HCT116 (cell line): Measurements from ENCODE around the gene UBXN2A. TPM values are rescaled to one million over a fixed set of nuclear protein-coding genes. Genes with fewer than 3 reads are reported as not detected.

ENCODE experiments used
- ATAC-seq: fragments of 200-7000 bp; cut with Tn5 transposase; 2 replicates; pipeline ENCODE4 v1.9.1; 2020; ENCODE audit warnings: mild to moderate bottlenecking, moderate library complexity
- BruUV-seq: library from RNA; stranded (reverse); fragments of 400-500 nt; replicated peaks from 2 replicates; lab custom pipeline; 2021; lab: Mats Ljungman, UMichigan
- CTCF ChIA-PET: fragments of 300-600 bp; sonication (Branson Sonifier 250); formaldehyde crosslinking; loops from one replicate; lab custom pipeline; 2021; ENCODE audit warnings: antibody characterized with exemption; lab: Charles Lee
- POLR2A ChIA-PET: fragments of 300-600, 350-600 bp; sonication (Branson Sonifier 250); formaldehyde crosslinking; loops from one replicate; lab custom pipeline; 2021; ENCODE audit warnings: antibody characterized with exemption; lab: Charles Lee
- RAD21 ChIA-PET, 2 experiments: fragments of 300-600 bp; sonication (Branson Sonifier 250); formaldehyde crosslinking; loops; one replicate each; lab custom pipeline; 2023; ENCODE audit warnings: low total read pairs in 2 of 2; ENCODE audit not compliant: uncharacterized antibody in 2 of 2, unreplicated experiment in 2 of 2, low non-redundant PET in 1 of 2; lab: Charles Lee
- DNase-seq: peaks from one replicate; pipeline ENCODE4 v3.0.0-alpha.2; 2010; ENCODE audit warnings: low read depth, low spot score
- H2AFZ ChIP-seq: fragments of 200-600 bp; shearing (Covaris generic), sonication (generic); 2 replicates; pipeline ENCODE4 v1.6.1; 2017; ENCODE audit warnings: low read depth, mixed run types, mixed read lengths, antibody characterized with exemption, low read length; ENCODE audit not compliant: poor library complexity, severe bottlenecking
- H3K27ac ChIP-seq: 2 replicates; pipeline ENCODE4 v1.5.1; 2012; ENCODE audit warnings: low read depth, low read length
- H3K27me3 ChIP-seq: fragments of 200-600 bp; sonication (generic); 2 replicates; pipeline ENCODE4 v1.6.1; 2016; ENCODE audit warnings: mixed run types, low read length, mixed read lengths; ENCODE audit not compliant: insufficient read depth
- H3K36me3 ChIP-seq, 2 experiments: fragments of 200-500 bp in 1 of 2; fragments of 200-600 bp in 1 of 2; sonication (Bioruptor generic) in 1 of 2; sonication (generic) in 1 of 2; 2 replicates each; pipeline versions ENCODE4 v1.5.1 to v1.6.1; 2014 to 2016; ENCODE audit warnings: low read length in 2 of 2, inconsistent platforms in 1 of 2, mixed read lengths in 1 of 2, mixed run types in 1 of 2; ENCODE audit not compliant: insufficient read depth in 2 of 2, control insufficient read depth in 1 of 2
- H3K4me1 ChIP-seq, 2 experiments: fragments of 200-600 bp in 1 of 2; sonication (generic) in 1 of 2; 2 replicates each; pipeline versions ENCODE4 v1.5.1 to v1.6.1; 2012 to 2017; ENCODE audit warnings: low read length in 2 of 2, inconsistent platforms in 1 of 2, mild to moderate bottlenecking in 1 of 2, mixed read lengths in 1 of 2, mixed run types in 1 of 2, moderate library complexity in 1 of 2; ENCODE audit not compliant: insufficient read depth in 2 of 2, control insufficient read depth in 1 of 2
- H3K4me2 ChIP-seq: fragments of 200-600 bp; sonication (generic); 2 replicates; pipeline ENCODE4 v1.6.1; 2017; ENCODE audit warnings: mixed run types, low read length, mixed read lengths
- H3K4me3 ChIP-seq, 2 experiments: fragments of 200-600 bp in 1 of 2; sonication (generic) in 1 of 2; replicated peaks in 1 of 2; 2 replicates each; pipeline ENCODE4 v1.5.1; 2011 to 2016; ENCODE audit warnings: low read length in 2 of 2, control low read depth in 1 of 2, low read depth in 1 of 2, mild to moderate bottlenecking in 1 of 2, mixed read lengths in 1 of 2, mixed run types in 1 of 2
- H3K79me2 ChIP-seq: fragments of 200-600 bp; sonication (generic); 2 replicates; pipeline ENCODE4 v1.6.1; 2017; ENCODE audit warnings: mild to moderate bottlenecking, mixed run types, low read length, moderate library complexity, mixed read lengths; ENCODE audit not compliant: insufficient read depth
- H3K9ac ChIP-seq: fragments of 200-600 bp; sonication (generic); 2 replicates; pipeline ENCODE4 v1.6.1; 2016; ENCODE audit warnings: low read length, mixed read lengths
- H3K9me2 ChIP-seq: fragments of 200-600 bp; sonication (generic), shearing (Covaris generic); 2 replicates; pipeline ENCODE4 v1.6.1; 2017; ENCODE audit warnings: mixed run types, mild to moderate bottlenecking, moderate library complexity; ENCODE audit not compliant: insufficient read depth
- H3K9me3 ChIP-seq, 2 experiments: fragments of 200-500 bp in 1 of 2; fragments of 200-600 bp in 1 of 2; sonication (Bioruptor generic) in 1 of 2; sonication (generic) in 1 of 2; 2 replicates each; pipeline ENCODE4 v1.6.1; 2014 to 2017; ENCODE audit warnings: low read length in 2 of 2, mixed read lengths in 2 of 2, inconsistent platforms in 1 of 2, low read depth in 1 of 2, mild to moderate bottlenecking in 1 of 2, mixed run types in 1 of 2, moderate library complexity in 1 of 2; ENCODE audit not compliant: control insufficient read depth in 1 of 2, insufficient read depth in 1 of 2
- H4K20me1 ChIP-seq: fragments of 200-600 bp; sonication (generic), shearing (Covaris generic); 2 replicates; pipeline ENCODE4 v1.6.1; 2017; ENCODE audit warnings: mixed run types, mild to moderate bottlenecking, moderate library complexity; ENCODE audit not compliant: insufficient read depth
- CBX3 ChIP-seq: IDR thresholded peaks from 2 replicates; pipeline ENCODE4 v1.6.1; 2012; ENCODE audit warnings: low read depth
- CEBPB ChIP-seq: IDR thresholded peaks from 2 replicates; pipeline ENCODE4 v1.6.1; 2012; ENCODE audit warnings: low read depth
- EGR1 ChIP-seq: IDR thresholded peaks from 2 replicates; pipeline ENCODE4 v1.6.1; 2012; ENCODE audit warnings: low read depth
- EZH2 ChIP-seq: fragments of 200-600 bp; sonication (generic); IDR thresholded peaks from 2 replicates; pipeline ENCODE4 v1.6.1; 2017; ENCODE audit warnings: antibody characterized with exemption, mixed run types
- EZH2phosphoT487 ChIP-seq: fragments of 200-600 bp; IDR thresholded peaks from 2 replicates; pipeline ENCODE4 v1.6.1; 2018; ENCODE audit warnings: antibody characterized with exemption, borderline replicate concordance
- FOSL1 ChIP-seq: IDR thresholded peaks from 2 replicates; pipeline ENCODE4 v1.6.1; 2012; ENCODE audit warnings: low read depth
- JUND ChIP-seq: IDR thresholded peaks from 2 replicates; pipeline ENCODE4 v1.6.1; 2012
- POLR2A ChIP-seq: IDR thresholded peaks from 2 replicates; pipeline ENCODE4 v1.7.0; 2011; ENCODE audit warnings: borderline replicate concordance; ENCODE audit not compliant: insufficient read depth, insufficient read length; ENCODE audit errors: extremely low read depth
- RAD21 ChIP-seq: IDR thresholded peaks from 2 replicates; pipeline ENCODE4 v1.6.1; 2012; ENCODE audit warnings: low read depth, mild to moderate bottlenecking
- SIN3A ChIP-seq: IDR thresholded peaks from 2 replicates; pipeline ENCODE4 v1.6.1; 2012; ENCODE audit warnings: low read depth
- SP1 ChIP-seq: IDR thresholded peaks from 2 replicates; pipeline ENCODE4 v1.6.1; 2012; ENCODE audit warnings: low read depth
- SRF ChIP-seq: IDR thresholded peaks from 2 replicates; pipeline ENCODE4 v1.6.1; 2012; ENCODE audit warnings: low read depth
- YY1 ChIP-seq: IDR thresholded peaks from 2 replicates; pipeline ENCODE4 v1.6.1; 2011; ENCODE audit warnings: low read length, low read depth, moderate library complexity, mild to moderate bottlenecking; ENCODE audit not compliant: insufficient replicate concordance; ENCODE audit errors: extremely low read depth
- ZFX ChIP-seq: fragments of 450-650 bp; IDR thresholded peaks from 2 replicates; pipeline ENCODE4 v1.6.1; 2017
- ZNF274 ChIP-seq: fragments of 200-500 bp; sonication (Bioruptor generic); IDR thresholded peaks from 2 replicates; pipeline ENCODE4 v1.6.1; 2014; ENCODE audit warnings: mild to moderate bottlenecking, low read depth, low read length, inconsistent platforms
- intact Hi-C: fragments of 100-400 bp; cut with micrococcal nuclease; formaldehyde crosslinking; loops from 2 replicates; pipeline ENCODE4 v1.10.0; 2022
- total RNA-seq: library from RNA; stranded (reverse); gene quantifications from one replicate; pipeline ENCODE4 v1.2.1, GENCODE V29; 2021; ENCODE audit not compliant: unreplicated experiment
- TF ChIP-seq, protein P1 (sequence below): IDR thresholded peaks from 2 replicates; pipeline ENCODE4 v1.6.1; 2011; ENCODE audit warnings: mild to moderate bottlenecking, low read length, moderate library complexity; ENCODE audit not compliant: insufficient replicate concordance; ENCODE audit errors: extremely low read depth
- TF ChIP-seq, protein P2 (sequence below): IDR thresholded peaks from 2 replicates; pipeline ENCODE4 v1.6.1; 2012; ENCODE audit warnings: low read depth
- TF ChIP-seq, protein P3 (sequence below): IDR thresholded peaks from 2 replicates; pipeline ENCODE4 v1.6.1; 2012

The UBXN2A gene
- total RNA-seq, 1 experiment from 2014 or later: 14.1 TPM

DNA sequence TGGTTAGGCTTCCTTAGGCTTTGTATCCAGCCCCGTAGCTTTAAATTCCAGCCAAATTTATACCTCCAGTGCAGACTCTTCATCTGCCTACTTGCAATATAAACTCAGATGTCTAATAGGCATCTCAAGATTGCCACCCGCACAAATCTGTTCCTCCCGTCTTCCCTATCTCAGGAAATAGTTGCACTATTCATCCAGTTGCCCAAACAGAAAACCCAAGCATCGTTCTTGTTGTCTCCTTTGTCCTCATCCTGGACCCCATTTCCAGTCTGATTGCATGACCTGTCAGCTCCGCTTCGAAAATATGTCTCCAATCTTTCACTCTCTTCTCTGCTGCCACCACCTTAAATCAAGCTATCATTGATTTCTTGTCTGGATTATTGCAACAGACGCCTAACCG is 111.6 kb downstream of the UBXN2A start:
- RAD21 ChIA-PET: interaction anchor here in 1 of 2 experiments (0.6 kb wide), 1 partner anchor 24 kb away, joined by 4 read pairs; the partner anchor contains the start of gene SF3B6
- no peak overlapping the region for H3K4me3 ChIP-seq
- no peaks in the 10 kb centered on the region for H4K20me1 ChIP-seq
- CTCF ChIA-PET: no interaction called here
- H3K36me3 ChIP-seq: no peaks in the 10 kb centered on the region
- H3K27me3 ChIP-seq: no peaks in the 10 kb centered on the region
- intact Hi-C loops: loop anchor here (2.0 kb wide), 1 partner anchor 25 kb away; the partner anchor contains the start of gene SF3B6
- ATAC-seq (no peak), DNase-seq (no peak)
- no peak overlapping the region for H3K4me2 ChIP-seq
- no peak overlapping the region for H2AFZ ChIP-seq
- BruUV-seq: no TSS peak
- TF ChIP-seq FOSL1 (no peak), EZH2phosphoT487 (no peak), ZNF274 (no peak), EGR1 (no peak), RAD21 (no peak), ZFX (no peak), JUND (no peak), SIN3A (no peak), CEBPB (no peak)
- TF ChIP-seq, protein P1, sequence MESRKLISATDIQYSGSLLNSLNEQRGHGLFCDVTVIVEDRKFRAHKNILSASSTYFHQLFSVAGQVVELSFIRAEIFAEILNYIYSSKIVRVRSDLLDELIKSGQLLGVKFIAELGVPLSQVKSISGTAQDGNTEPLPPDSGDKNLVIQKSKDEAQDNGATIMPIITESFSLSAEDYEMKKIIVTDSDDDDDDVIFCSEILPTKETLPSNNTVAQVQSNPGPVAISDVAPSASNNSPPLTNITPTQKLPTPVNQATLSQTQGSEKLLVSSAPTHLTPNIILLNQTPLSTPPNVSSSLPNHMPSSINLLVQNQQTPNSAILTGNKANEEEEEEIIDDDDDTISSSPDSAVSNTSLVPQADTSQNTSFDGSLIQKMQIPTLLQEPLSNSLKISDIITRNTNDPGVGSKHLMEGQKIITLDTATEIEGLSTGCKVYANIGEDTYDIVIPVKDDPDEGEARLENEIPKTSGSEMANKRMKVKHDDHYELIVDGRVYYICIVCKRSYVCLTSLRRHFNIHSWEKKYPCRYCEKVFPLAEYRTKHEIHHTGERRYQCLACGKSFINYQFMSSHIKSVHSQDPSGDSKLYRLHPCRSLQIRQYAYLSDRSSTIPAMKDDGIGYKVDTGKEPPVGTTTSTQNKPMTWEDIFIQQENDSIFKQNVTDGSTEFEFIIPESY: no peak
- POLR2A ChIA-PET: no interaction called here
- no peaks in the 10 kb centered on the region for H3K9me2 ChIP-seq
- H3K4me1 ChIP-seq: peaks cover 8 to 22% of the 10 kb centered on the region in 2 experiments
- H3K9me3 ChIP-seq: no peaks in the 10 kb centered on the region
- no peak overlapping the region for H3K27ac ChIP-seq
- H3K79me2 ChIP-seq: peaks cover 3% of the 10 kb centered on the region; the same call in 1 of the 2 replicates
- no peak overlapping the region for H3K9ac ChIP-seq

DNA sequence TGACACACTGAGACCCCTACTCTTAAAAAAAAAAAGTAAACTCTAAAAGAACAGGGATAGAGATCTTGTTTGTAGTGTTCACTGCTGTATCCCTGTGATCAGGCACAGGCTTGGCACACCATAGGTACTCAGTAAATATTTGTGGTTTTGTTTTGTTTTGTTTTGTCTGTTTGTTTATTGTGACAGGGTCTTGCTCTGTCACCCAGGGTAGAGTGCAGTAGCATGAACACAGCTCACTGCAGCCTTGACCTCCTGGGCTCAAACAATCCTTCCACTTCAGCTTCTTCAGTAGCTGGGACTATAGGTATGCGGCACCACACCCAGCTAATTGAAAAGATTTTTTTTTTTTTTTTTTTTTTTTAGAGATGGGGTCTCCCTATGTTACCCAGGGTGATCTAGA is 112.7 kb downstream of the UBXN2A start:
- no peak for TF ChIP-seq EZH2phosphoT487
- TF ChIP-seq, protein P2, sequence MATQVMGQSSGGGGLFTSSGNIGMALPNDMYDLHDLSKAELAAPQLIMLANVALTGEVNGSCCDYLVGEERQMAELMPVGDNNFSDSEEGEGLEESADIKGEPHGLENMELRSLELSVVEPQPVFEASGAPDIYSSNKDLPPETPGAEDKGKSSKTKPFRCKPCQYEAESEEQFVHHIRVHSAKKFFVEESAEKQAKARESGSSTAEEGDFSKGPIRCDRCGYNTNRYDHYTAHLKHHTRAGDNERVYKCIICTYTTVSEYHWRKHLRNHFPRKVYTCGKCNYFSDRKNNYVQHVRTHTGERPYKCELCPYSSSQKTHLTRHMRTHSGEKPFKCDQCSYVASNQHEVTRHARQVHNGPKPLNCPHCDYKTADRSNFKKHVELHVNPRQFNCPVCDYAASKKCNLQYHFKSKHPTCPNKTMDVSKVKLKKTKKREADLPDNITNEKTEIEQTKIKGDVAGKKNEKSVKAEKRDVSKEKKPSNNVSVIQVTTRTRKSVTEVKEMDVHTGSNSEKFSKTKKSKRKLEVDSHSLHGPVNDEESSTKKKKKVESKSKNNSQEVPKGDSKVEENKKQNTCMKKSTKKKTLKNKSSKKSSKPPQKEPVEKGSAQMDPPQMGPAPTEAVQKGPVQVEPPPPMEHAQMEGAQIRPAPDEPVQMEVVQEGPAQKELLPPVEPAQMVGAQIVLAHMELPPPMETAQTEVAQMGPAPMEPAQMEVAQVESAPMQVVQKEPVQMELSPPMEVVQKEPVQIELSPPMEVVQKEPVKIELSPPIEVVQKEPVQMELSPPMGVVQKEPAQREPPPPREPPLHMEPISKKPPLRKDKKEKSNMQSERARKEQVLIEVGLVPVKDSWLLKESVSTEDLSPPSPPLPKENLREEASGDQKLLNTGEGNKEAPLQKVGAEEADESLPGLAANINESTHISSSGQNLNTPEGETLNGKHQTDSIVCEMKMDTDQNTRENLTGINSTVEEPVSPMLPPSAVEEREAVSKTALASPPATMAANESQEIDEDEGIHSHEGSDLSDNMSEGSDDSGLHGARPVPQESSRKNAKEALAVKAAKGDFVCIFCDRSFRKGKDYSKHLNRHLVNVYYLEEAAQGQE: no peak
- no peak for TF ChIP-seq POLR2A
- no peak for TF ChIP-seq ZFX
- TF ChIP-seq SP1: no peak
- TF ChIP-seq YY1: no peak
- TF ChIP-seq JUND: no peak
- no peak for TF ChIP-seq CBX3
- TF ChIP-seq SRF: no peak
- TF ChIP-seq, protein P3, sequence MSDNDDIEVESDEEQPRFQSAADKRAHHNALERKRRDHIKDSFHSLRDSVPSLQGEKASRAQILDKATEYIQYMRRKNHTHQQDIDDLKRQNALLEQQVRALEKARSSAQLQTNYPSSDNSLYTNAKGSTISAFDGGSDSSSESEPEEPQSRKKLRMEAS: no peak
- TF ChIP-seq ZNF274: no peak
- TF ChIP-seq EZH2: no peak
- DNase-seq: no peak
- no peaks in the 10 kb centered on the region for H3K36me3 ChIP-seq
- ATAC-seq: no peak
- CTCF ChIA-PET: no interaction called here
- H3K4me2 ChIP-seq: no peak overlapping the region
- no peak overlapping the region for H3K9ac ChIP-seq
- H3K27me3 ChIP-seq: no peaks in the 10 kb centered on the region
- RAD21 ChIA-PET: no interaction called here
- H3K4me3 ChIP-seq: no peak overlapping the region
- BruUV-seq: no TSS peak
- POLR2A ChIA-PET: interaction anchor here (1.0 kb wide), 1 partner anchor 24 kb away, joined by 3 read pairs; no protein-coding TSS in a partner anchor
- H3K4me1 ChIP-seq: peaks cover 3 to 16% of the 10 kb centered on the region in 2 experiments
- H4K20me1 ChIP-seq: no peaks in the 10 kb centered on the region
- no peak overlapping the region for H2AFZ ChIP-seq
- no peaks in the 10 kb centered on the region for H3K9me2 ChIP-seq
- intact Hi-C loops: no loop called here
- no peaks in the 10 kb centered on the region for H3K79me2 ChIP-seq
- no peaks in the 10 kb centered on the region for H3K9me3 ChIP-seq
- no peak overlapping the region for H3K27ac ChIP-seq
